SK-N-SH treated with all-trans-retinoic acid at 6 μM for 48 hours (cell line): ENCODE data around the gene NPAT.

Experiments used
- ARNTL ChIP-seq: fragments of 450-650 bp; formaldehyde crosslinking; IDR thresholded peaks from 2 replicates; pipeline ENCODE4 v1.5.0; 2020; ENCODE audit warnings: low read depth, mild to moderate bottlenecking, moderate library complexity, borderline replicate concordance
- ISL1 ChIP-seq: fragments of 250-450 bp; sonication (Bioruptor Pico); IDR thresholded peaks from 2 replicates; pipeline ENCODE4 v2.1.2; 2022; ENCODE audit warnings: mild to moderate bottlenecking, moderate library complexity
- POU6F1 ChIP-seq: fragments of 250-450 bp; sonication (Bioruptor Pico); IDR thresholded peaks from 2 replicates; pipeline ENCODE4 v1.8.0; 2021; ENCODE audit warnings: low read depth, mild to moderate bottlenecking, moderate library complexity, borderline replicate concordance
- RARB ChIP-seq: fragments of 250-450 bp; sonication (Bioruptor Pico); IDR thresholded peaks from 2 replicates; pipeline ENCODE4 v1.8.0; 2021; ENCODE audit warnings: mild to moderate bottlenecking, moderate library complexity
- ZFP30 ChIP-seq: fragments of 450-650 bp; formaldehyde crosslinking; IDR thresholded peaks from 2 replicates; pipeline ENCODE4 v1.5.0; 2022; ENCODE audit warnings: mild to moderate bottlenecking, moderate library complexity
- ZNF565 ChIP-seq: fragments of 450-650 bp; formaldehyde crosslinking; conservative IDR thresholded peaks from 2 replicates; pipeline ENCODE4 v1.5.0; 2020; ENCODE audit warnings: low read depth, mild to moderate bottlenecking, moderate library complexity
- TF ChIP-seq, protein P1 (sequence below): fragments of 250-450 bp; sonication (Bioruptor Pico); IDR thresholded peaks from 2 replicates; pipeline ENCODE4 v1.5.0; 2020; ENCODE audit warnings: mild to moderate bottlenecking, moderate library complexity
- TF ChIP-seq, protein P2 (sequence below): fragments of 250-450 bp; sonication (Bioruptor Pico); IDR thresholded peaks from 2 replicates; pipeline ENCODE4 v1.5.1; 2021; ENCODE audit warnings: mild to moderate bottlenecking, moderate library complexity

DNA sequence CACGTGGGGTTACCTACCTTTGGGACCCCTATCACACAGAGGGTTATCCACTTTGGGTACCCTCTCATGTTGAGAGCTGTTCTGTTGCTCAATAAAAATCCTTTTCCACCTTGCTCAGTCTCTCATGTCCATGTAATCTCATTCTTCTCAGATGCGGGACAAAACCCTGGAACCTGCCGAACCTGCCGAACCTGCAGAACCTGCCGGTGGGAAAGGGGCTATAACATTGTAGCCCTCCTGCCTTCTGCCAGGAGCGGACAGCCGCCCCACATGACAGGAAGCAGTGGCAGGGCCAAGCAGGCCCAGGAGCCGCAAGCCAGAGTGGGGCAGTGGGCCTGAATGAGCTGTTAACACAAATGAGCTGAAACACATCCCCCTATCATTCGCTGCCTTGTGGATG lies 18.1 kb downstream of the NPAT start:
- TF ChIP-seq ZNF565 (CRISPR knock-in tag) (no peak), POU6F1 (no peak), ZFP30 (no peak), RARB (no peak), ARNTL (no peak), ISL1 (no peak)
- TF ChIP-seq, protein P1, sequence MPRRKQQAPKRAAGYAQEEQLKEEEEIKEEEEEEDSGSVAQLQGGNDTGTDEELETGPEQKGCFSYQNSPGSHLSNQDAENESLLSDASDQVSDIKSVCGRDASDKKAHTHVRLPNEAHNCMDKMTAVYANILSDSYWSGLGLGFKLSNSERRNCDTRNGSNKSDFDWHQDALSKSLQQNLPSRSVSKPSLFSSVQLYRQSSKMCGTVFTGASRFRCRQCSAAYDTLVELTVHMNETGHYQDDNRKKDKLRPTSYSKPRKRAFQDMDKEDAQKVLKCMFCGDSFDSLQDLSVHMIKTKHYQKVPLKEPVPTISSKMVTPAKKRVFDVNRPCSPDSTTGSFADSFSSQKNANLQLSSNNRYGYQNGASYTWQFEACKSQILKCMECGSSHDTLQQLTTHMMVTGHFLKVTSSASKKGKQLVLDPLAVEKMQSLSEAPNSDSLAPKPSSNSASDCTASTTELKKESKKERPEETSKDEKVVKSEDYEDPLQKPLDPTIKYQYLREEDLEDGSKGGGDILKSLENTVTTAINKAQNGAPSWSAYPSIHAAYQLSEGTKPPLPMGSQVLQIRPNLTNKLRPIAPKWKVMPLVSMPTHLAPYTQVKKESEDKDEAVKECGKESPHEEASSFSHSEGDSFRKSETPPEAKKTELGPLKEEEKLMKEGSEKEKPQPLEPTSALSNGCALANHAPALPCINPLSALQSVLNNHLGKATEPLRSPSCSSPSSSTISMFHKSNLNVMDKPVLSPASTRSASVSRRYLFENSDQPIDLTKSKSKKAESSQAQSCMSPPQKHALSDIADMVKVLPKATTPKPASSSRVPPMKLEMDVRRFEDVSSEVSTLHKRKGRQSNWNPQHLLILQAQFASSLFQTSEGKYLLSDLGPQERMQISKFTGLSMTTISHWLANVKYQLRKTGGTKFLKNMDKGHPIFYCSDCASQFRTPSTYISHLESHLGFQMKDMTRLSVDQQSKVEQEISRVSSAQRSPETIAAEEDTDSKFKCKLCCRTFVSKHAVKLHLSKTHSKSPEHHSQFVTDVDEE (CRISPR knock-in tag), result no peak
- TF ChIP-seq, protein P2, sequence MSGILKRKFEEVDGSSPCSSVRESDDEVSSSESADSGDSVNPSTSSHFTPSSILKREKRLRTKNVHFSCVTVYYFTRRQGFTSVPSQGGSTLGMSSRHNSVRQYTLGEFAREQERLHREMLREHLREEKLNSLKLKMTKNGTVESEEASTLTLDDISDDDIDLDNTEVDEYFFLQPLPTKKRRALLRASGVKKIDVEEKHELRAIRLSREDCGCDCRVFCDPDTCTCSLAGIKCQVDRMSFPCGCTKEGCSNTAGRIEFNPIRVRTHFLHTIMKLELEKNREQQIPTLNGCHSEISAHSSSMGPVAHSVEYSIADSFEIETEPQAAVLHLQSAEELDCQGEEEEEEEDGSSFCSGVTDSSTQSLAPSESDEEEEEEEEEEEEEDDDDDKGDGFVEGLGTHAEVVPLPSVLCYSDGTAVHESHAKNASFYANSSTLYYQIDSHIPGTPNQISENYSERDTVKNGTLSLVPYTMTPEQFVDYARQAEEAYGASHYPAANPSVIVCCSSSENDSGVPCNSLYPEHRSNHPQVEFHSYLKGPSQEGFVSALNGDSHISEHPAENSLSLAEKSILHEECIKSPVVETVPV (CRISPR knock-in tag), result no peak
